ENCODE data around the gene NOS1AP.

Gene NOS1AP

GRCh38 chr1:162333991-162334390 lies 264.5 kb downstream of the NOS1AP start:
- Histone ChIP-seq H3F3A (ENCODE audit: control insufficient read depth, insufficient read depth) (no peaks in the 10 kb centered on the region), H3K79me2 (ENCODE audit: control insufficient read depth, low read length) (no peaks in the 10 kb centered on the region), H4K20me1 (ENCODE audit: control insufficient read depth, insufficient read depth, low read depth, low read length) (no peaks in the 10 kb centered on the region), H3K36me3 (ENCODE audit: control insufficient read depth, low read length) (no peaks in the 10 kb centered on the region), H3K4me2 (ENCODE audit: low read length) (no peak overlapping the region), H3K27me3 (ENCODE audit: control insufficient read depth, low read length) (peaks cover 8% of the 10 kb centered on the region; the same call in 1 of the 2 replicates), H3K4me3 (ENCODE audit: low read length) (no peak overlapping the region), H3K27ac (ENCODE audit: low read depth, low read length) (no peak overlapping the region), H3K4me1 (ENCODE audit: control insufficient read depth, low read length) (no peaks in the 10 kb centered on the region), H3K9me2 (replicated peaks; ENCODE audit: control insufficient read depth, low read length) (no peaks in the 10 kb centered on the region), H3K9me3 (ENCODE audit: control insufficient read depth, insufficient read depth, low read length) (no peaks in the 10 kb centered on the region)
- no peak for TF ChIP-seq CTCF (IDR thresholded peaks at IDR 0.05; ENCODE audit: low read depth, low read length, poor library complexity, severe bottlenecking)
- no peak for TF ChIP-seq EZH2phosphoT487 (IDR thresholded peaks at IDR 0.05; ENCODE audit: borderline replicate concordance, low read length)

- H3F3A ChIP-seq (ENCODE audit: control insufficient read depth, insufficient read depth) = no peaks in the 10 kb centered on the region
- H3K27ac ChIP-seq (ENCODE audit: low read depth, low read length) = no peak overlapping the region
- no peaks in the 10 kb centered on the region for H3K36me3 ChIP-seq (ENCODE audit: control insufficient read depth, low read length)
- no peak overlapping the region for H3K4me3 ChIP-seq (ENCODE audit: low read length)
- H3K9me3 ChIP-seq (ENCODE audit: control insufficient read depth, insufficient read depth, low read length) = no peaks in the 10 kb centered on the region
- H3K4me1 ChIP-seq (ENCODE audit: control insufficient read depth, low read length) = no peaks in the 10 kb centered on the region
- no peak for TF ChIP-seq CTCF (IDR thresholded peaks at IDR 0.05; ENCODE audit: low read depth, low read length, poor library complexity, severe bottlenecking)
- no peak for TF ChIP-seq EZH2phosphoT487 (IDR thresholded peaks at IDR 0.05; ENCODE audit: borderline replicate concordance, low read length)
- no peak overlapping the region for H3K4me2 ChIP-seq (ENCODE audit: low read length)
- H3K27me3 ChIP-seq (ENCODE audit: control insufficient read depth, low read length) = peaks cover 2% of the 10 kb centered on the region; the same call in 1 of the 2 replicates
- no peaks in the 10 kb centered on the region for H3K79me2 ChIP-seq (ENCODE audit: control insufficient read depth, low read length)
- H4K20me1 ChIP-seq (ENCODE audit: control insufficient read depth, insufficient read depth, low read depth, low read length) = no peaks in the 10 kb centered on the region
- no peaks in the 10 kb centered on the region for H3K9me2 ChIP-seq (replicated peaks; ENCODE audit: control insufficient read depth, low read length)
These were observed 265.6 kb downstream of the NOS1AP start for GRCh38 chr1:162335126-162335525.

- Histone ChIP-seq H3K79me2 (ENCODE audit: control insufficient read depth, low read length) (no peaks in the 10 kb centered on the region), H3K9me2 (replicated peaks; ENCODE audit: control insufficient read depth, low read length) (no peaks in the 10 kb centered on the region), H3K27me3 (ENCODE audit: control insufficient read depth, low read length) (no peaks in the 10 kb centered on the region; the same call in 1 of the 2 replicates), H3K4me3 (ENCODE audit: low read length) (no peak overlapping the region), H3F3A (ENCODE audit: control insufficient read depth, insufficient read depth) (no peaks in the 10 kb centered on the region), H3K4me1 (ENCODE audit: control insufficient read depth, low read length) (no peaks in the 10 kb centered on the region), H3K27ac (ENCODE audit: low read depth, low read length) (no peak overlapping the region), H3K9me3 (ENCODE audit: control insufficient read depth, insufficient read depth, low read length) (no peaks in the 10 kb centered on the region), H4K20me1 (ENCODE audit: control insufficient read depth, insufficient read depth, low read depth, low read length) (no peaks in the 10 kb centered on the region), H3K36me3 (ENCODE audit: control insufficient read depth, low read length) (no peaks in the 10 kb centered on the region), H3K4me2 (ENCODE audit: low read length) (no peak overlapping the region)
- TF ChIP-seq CTCF (IDR thresholded peaks at IDR 0.05; ENCODE audit: low read depth, low read length, poor library complexity, severe bottlenecking) = no peak
- no peak for TF ChIP-seq EZH2phosphoT487 (IDR thresholded peaks at IDR 0.05; ENCODE audit: borderline replicate concordance, low read length)
These were observed 267.3 kb downstream of the NOS1AP start for GRCh38 chr1:162336621-162337285.

Data from DOHH2 (cell line).